ENCODE results near the gene PPP1R12C. TPM values are rescaled to one million over a fixed set of nuclear protein-coding genes. Genes with fewer than 3 reads are reported as not detected.
"Not testable (repeated sequence)": the region's sequence is repeated elsewhere in the genome, so short reads cannot be mapped to it uniquely, and the experiment has no call there.

Gene PPP1R12C
- total RNA-seq, 1 experiment from 2014 or later = 22.3 TPM

DNA sequence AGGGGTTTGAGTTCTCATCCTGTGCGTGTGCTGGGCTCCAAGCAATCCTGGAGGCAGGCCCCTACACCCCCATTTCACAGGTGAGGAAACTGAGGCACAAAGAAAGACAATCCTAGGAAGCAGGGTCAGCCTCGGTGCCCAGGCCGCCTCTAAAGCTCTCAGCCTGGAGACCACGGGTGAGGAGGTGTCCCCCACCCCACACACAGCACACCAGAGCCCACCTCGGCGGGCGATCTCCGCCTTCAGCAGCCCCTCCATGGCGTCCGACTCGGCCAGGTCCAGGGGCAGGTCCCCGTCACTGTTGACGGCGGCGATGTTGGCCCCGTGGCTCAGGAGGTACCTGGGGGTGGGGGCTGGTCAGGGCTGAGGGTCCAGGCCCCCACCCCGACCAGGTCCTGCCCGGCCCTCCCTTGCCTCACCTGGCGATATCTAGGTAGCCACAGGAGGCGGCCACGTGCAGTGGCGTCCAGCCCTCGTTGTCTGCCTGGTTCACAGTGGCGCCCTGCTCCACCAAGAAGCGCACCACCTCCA lies 5.1 kb downstream of the PPP1R12C start:
- DNase-seq (ENCODE audit: low read depth) = no peak

DNA sequence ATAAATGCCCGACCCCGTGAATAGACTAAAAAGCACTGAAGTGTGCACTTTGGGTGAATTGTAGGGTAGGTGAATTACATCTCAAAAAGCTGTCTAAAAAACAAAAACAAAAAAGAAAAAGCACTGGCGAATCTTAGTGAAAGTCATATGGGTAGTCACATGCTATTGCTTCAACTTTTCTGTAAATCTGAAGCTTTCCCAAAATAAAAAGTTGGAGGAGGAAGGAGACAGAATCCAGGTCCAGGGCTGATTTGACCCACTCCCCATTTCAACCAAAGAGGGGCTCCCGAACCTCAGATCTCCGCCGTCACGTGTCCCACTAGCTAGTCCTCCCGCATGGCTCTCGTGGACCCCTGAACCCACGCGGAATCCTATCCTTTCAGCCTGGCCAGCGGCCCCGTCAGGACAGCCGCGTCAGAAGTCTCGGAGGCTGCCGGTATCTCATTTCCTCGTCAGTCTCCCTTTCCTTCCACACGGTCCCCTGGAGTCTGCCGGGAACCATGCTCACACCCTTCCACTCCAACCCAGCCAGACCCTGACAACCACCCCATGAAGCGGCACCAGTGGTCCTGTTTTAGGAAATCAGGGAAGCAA lies 6.1 kb downstream of the PPP1R12C start:
- DNase-seq (ENCODE audit: low read depth) = no peak

GRCh38 chr19:55109527-55110291 lies 7.7 kb downstream of the PPP1R12C start:
- no peak for DNase-seq (ENCODE audit: low read depth)

DNA sequence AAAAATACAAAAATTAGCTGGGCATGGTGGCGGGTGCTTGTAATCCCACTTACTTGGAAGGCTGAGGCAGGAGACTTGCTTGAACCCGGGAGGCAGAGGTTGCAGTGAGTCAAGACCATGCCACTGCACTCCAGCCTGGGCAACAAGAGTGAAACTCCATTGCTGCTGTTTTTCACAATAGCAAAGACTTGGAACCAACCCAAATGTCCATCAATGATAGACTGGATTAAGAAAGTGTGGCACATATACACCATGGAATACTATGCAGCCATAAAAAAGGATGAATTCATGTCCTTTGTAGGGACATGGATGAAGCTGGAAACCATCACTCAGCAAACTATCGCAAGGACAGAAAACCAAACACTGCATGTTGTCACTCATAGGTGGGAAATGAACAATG lies 10.2 kb downstream of the PPP1R12C start:
- DNase-seq (ENCODE audit: low read depth) = not testable (repeated sequence)

DNA sequence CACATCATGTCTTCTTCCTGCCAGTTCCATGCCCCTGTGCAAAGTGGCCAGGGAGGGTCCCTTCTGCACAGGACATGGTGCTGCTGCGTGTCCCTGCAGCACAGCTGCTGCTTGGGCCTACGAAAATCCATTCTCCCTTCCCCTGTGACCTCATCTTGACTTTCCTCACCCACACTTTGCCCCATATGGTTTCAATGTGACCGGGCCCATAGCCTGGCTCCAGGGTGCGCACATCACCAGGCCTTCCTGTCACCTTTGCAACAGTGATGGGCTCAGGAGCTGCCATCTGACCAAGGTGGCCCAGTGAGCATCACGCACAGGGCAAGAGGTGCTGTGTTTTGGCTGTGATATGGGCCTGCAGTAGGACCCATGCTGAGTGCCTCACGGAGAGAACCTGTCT lies 10.8 kb downstream of the PPP1R12C start:
- no peak for DNase-seq (ENCODE audit: low read depth)

DNA sequence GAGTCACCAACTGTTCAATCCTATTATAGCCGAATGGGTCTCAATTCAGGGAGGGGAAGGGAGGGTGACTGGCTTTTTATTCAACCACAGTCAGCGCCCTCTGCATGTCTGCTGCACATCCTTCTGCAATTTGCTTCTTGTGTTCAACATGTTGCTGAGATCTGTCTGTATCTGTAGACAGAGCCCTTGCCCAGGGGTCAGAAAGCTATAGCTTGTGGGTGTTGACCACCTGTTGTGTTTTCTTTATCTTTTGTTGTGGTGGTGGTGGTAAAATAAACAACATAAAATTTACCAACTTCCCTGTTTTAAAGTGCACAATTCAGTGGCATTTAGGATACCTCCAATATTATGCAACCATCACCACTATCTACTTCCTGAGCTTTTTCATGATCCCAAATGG lies 12.2 kb downstream of the PPP1R12C start:
- DNase-seq (ENCODE audit: low read depth) = no peak

- no peak for DNase-seq (ENCODE audit: low read depth)
Measured at GRCh38 chr19:55103190-55103589, 14.2 kb downstream of the PPP1R12C start.

DNA sequence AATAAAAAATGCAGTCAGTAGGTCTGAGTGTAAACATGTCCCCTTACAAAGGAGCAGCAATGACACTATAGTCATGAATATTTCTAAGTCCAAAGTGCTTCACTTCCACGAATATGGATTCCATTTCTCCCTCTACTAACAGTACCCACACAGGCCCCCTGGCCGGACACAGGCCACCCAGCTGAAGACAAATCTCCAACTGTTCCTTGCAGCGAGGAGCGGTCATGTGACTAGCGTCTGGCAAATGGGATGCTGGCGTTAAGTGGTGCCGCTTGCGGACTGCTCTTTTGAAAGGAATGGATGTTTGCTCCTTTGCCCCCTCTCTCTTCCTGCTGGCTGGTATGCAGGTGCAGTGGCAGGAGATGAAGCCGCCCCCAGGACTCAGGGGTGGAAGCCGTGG lies 16.2 kb downstream of the PPP1R12C start:
- no peak for DNase-seq (ENCODE audit: low read depth)

DNA sequence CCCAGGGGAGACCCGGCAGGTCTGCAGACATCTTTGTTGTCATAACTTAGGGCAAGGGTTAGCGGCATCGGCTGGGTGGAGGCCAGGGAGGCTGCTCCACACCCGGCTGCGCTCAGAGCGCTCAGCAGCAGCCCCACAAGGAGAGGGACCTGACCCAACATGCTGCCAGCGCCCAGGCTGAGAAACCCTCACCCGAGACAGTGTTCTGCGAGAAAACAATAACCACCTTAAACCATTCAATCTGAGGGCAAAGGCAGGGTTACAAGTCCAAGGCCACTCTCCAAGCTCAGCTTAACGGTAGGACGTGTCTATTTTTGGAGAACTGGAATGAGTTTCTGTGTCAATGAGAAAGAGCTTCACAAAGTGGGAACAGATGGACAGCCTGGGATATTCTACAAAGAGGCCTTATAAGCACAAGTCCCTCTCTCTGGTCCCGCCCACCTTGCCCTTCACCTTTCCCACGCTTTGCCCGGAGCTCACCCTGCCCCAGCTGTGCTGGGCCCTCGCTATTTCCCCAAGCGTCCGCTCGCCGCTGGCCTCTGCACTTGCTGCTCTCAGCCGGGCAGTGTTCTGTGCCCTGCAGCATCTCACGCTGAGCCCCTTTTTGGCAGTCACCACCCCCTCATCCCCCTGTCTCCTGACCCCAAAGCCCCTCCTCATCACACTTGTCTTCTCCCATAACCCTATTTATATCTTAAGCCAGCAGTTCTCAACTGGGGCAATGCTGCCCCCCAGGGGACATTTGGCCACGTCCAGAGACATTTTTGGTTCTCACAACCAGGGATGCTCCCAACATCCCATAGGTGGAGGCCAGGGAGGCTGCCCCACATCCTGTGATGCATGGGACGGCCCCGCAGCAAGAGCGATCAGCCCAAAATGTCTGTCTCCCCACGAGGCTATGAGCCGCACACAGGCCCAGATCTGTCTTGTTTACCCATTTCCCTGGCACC lies 17.6 kb downstream of the PPP1R12C start:
- DNase-seq (ENCODE audit: low read depth) = no peak

DNA sequence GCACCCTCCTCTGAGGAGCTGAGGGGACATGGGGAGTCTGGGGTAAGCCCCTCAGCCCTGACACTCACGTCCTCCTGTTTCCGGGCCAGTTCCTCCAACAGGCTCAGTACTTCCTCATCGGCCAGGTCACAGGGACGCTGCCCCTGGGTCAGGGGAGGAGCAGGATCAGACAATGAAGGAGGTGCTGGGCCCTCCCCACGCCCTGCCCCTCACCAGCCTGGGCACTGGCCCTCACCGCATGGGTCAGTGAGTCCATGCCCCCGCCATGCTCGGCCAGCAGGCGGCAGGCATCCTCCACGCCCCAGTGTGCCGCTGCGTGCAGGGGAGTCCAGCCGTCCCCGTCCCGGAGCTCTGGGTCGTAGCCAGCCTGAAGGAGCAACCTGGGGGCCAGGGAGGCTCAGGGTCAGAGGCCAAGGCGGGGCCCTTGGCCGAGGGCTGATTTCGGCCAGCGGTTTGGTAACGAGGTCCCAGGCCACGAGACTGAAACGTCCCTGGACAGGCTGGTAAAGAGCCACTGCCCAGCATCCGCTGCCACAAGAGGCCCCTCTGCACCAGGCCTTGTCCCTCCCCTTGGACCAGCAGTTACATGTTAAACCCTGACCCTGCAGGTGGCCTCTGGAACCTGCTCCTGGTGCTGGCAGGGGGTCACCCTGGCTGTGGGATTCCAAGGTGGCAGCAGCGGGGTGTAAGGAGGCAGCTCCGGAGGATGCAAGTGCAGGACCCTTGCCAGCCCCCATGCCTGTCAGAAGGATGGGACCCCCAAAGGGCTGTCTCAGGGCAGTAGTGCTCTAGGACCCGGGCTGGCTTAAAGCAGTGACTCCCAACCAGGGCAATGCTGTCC lies 18.5 kb downstream of the PPP1R12C start:
- no peak for DNase-seq (ENCODE audit: low read depth)

DNA sequence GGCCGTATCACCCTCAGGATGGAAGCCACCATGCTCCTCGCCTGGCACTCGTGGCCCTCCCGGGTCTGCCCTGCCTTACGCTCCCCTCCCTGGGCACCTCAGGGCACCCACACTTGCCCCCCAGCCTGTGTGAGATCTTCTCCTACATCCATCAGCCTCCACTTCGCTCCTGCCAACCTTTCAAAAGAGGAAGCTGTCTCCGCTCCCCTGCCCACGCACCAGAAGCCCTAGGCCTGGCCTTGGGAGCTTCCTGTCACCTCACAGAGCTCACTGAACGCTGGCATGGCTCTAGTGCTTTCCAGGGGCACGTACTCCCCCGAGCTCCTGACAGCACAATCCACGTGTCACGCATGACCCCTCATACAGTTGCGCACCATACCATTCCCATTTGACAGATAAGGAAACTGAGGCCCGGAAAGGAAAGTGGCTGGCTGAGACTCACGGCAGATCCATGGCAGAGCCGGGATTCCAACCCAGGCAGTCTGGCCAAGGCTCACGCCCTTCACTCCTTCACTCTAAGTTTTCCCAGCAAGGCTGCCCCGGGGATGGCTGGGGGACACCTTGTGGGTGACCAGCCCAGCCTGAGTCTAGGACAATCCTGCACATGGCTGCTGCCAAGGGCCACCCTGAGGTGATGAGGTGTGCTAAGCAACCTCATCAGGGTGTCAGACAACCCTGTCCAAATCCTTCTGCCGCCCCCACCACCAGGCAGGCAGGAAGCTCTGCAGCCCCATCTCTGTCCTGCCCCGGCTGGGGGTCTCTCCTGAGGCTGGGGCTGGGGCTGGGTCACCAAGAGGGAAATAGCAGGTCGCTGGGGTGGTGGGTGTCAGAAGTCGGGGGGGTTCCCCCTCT lies 19.3 kb downstream of the PPP1R12C start:
- no peak for DNase-seq (ENCODE audit: low read depth)

- no peak for DNase-seq (ENCODE audit: low read depth)
Measured at GRCh38 chr19:55096061-55096701, 21.3 kb downstream of the PPP1R12C start.

DNA sequence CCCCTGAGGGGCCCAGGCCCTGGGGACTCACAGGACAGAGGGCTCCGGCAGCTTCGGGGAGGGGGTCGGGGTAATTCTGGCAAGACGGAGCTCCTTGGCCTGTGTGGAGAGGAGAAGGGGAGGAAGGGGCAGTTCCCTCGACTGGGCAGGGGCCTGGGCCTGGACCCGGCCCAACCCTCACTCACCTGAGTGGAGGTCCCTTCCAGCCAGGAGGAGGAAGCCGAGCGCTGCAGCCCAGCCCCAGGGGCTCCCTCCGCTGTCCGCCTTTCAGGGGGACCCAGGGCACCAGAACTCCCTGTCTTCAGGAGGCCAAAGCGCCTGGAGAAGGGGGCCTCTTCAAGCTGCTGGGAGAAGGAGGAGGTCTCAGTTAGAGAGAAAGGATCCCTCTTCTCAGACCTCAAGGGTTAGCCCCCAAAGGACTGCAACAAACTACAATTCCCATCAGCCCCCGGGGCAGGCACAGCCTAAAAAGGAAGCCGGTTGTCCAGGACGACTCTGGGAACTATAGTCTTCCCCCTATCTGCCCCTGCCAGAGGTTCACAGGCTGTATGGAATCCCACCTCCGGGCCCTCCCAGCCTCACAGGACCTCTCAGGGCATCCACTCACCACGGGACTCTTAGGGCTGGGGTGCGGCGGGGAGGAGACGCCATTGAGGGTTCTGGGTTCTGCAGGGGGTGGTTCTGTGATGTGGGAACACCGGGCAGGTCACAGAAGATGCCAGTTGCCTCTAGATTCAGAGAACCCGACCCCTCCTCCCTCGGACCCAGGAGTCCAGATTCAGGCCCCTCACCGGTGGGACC lies 22.0 kb downstream of the PPP1R12C start:
- no peak for DNase-seq (ENCODE audit: low read depth)

GRCh38 chr19:55094456-55095259 lies 22.8 kb downstream of the PPP1R12C start:
- no peak for DNase-seq (ENCODE audit: low read depth)

DNA sequence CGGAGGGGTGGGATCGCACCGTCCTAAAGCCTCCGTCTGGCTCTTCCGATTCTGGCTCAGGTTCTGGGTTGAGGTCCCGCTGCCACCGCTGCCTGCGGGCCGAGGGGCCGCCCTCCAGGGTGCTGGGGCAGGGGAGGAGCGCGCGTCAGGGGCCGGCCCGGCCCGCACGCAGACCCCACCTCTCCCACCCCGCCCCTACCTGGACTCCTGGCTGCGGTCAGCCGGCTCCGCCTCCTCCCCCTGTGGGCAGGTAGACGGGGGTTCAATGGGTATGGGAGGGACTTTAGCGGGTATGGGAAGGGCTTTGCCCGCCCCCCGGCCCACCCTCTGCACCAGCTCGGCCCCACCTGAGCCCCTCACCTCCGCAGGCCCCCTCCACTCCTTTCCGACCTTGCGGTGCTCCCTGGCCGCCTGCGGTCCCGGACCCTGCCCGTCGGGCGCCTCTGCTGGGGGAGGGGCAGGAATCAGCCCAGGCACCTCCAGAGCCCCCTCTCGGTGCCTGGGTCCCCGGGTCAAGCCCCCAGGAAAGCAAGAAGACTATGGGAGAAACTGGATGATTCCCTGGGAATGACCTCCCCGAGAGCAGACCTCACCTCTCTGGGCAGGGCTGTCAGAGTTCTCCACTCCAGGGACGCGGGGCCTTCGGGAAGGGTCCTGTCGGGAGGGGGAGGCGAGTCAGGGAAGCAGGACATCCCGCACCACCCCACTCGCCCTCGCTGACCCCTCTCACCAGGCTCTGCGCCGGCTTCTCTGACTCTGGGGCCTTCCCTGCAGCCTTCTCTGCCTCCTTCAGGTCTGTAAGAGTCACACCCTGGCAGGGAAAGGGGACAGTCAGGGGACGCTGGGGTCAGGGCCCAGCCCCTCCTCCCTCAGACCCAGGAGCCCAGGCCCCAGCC lies 24.8 kb downstream of the PPP1R12C start:
- DNase-seq (ENCODE audit: low read depth) = no peak

DNA sequence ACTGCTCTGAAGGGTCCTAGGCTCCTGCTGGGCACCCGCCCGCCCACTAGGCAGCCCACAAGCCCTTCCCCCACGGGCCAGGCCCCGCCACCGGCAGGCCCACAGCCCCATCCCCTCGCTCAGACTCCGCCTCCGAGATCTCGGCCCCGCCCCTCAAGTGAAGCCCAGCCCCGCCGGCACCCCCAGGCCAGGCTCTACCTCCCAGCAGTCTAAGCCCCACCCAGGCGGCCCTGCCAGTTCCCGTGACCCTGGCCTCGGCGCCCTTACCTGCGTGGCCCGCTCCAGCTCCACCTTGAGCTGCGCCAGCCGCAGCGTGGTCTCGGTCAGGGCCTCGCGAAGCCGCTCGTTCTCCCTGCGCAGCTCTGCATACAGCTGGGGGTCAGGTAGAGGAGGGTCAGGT lies 25.5 kb downstream of the PPP1R12C start:
- no peak for DNase-seq (ENCODE audit: low read depth)
